ENCODE data around the gene TSACC.
"Not testable (repeated sequence)": the region's sequence is repeated elsewhere in the genome, so short reads cannot be mapped to it uniquely, and the experiment has no call there.

TSACC gene

GRCh38 chr1:156346035-156346434 lies 7.7 kb downstream of the TSACC start:
- H3K4me3 ChIP-seq (ENCODE audit: low read depth, low read length) = not testable (repeated sequence)

- H3K4me3 ChIP-seq (ENCODE audit: low read depth, low read length) = no peak overlapping the region
Measured at GRCh38 chr1:156346636-156347035, 8.3 kb downstream of the TSACC start.

GRCh38 chr1:156347331-156347730 lies 9.0 kb downstream of the TSACC start:
- no peak overlapping the region for H3K4me3 ChIP-seq (ENCODE audit: low read depth, low read length)

- not testable (repeated sequence) for H3K4me3 ChIP-seq (ENCODE audit: low read depth, low read length)
Measured at GRCh38 chr1:156352481-156352880, 14.2 kb downstream of the TSACC start.

- no peak overlapping the region for H3K4me3 ChIP-seq (ENCODE audit: low read depth, low read length)
Measured at GRCh38 chr1:156356262-156356874, 18.0 kb downstream of the TSACC start.

- H3K4me3 ChIP-seq (ENCODE audit: low read depth, low read length) = peak overlapping the region; percentile 14
Measured at GRCh38 chr1:156356875-156357534, 18.7 kb downstream of the TSACC start.

GRCh38 chr1:156357977-156358376 lies 19.7 kb downstream of the TSACC start:
- no peak overlapping the region for H3K4me3 ChIP-seq (ENCODE audit: low read depth, low read length)

GRCh38 chr1:156358641-156359040 lies 20.3 kb downstream of the TSACC start:
- H3K4me3 ChIP-seq (ENCODE audit: low read depth, low read length) = no peak overlapping the region

- H3K4me3 ChIP-seq (ENCODE audit: low read depth, low read length) = no peak overlapping the region
Measured at GRCh38 chr1:156359249-156359648, 20.9 kb downstream of the TSACC start.

GRCh38 chr1:156359973-156360372 lies 21.6 kb downstream of the TSACC start:
- no peak overlapping the region for H3K4me3 ChIP-seq (ENCODE audit: low read depth, low read length)

GRCh38 chr1:156360534-156360933 lies 22.2 kb downstream of the TSACC start:
- H3K4me3 ChIP-seq (ENCODE audit: low read depth, low read length) = no peak overlapping the region

GRCh38 chr1:156365754-156366153 lies 27.4 kb downstream of the TSACC start:
- no peak overlapping the region for H3K4me3 ChIP-seq (ENCODE audit: low read depth, low read length)

- H3K4me3 ChIP-seq (ENCODE audit: low read depth, low read length) = no peak overlapping the region
Measured at GRCh38 chr1:156366378-156367166, 28.2 kb downstream of the TSACC start.

GRCh38 chr1:156367383-156368156 lies 29.2 kb downstream of the TSACC start:
- no peak overlapping the region for H3K4me3 ChIP-seq (ENCODE audit: low read depth, low read length)

- no peak overlapping the region for H3K4me3 ChIP-seq (ENCODE audit: low read depth, low read length)
Measured at GRCh38 chr1:156368157-156368658, 29.9 kb downstream of the TSACC start.

- H3K4me3 ChIP-seq (ENCODE audit: low read depth, low read length) = peak within 1 kb of the TSS; percentile 52
Measured at GRCh38 chr1:156368889-156369684, 30.8 kb downstream of the TSACC start, which contains the start of gene RHBG. Gene RHBG (plus strand): TSS chr1:156369211. CDS start chr1:156369250, 39 bp downstream.

- H3K4me3 ChIP-seq (ENCODE audit: low read depth, low read length) = peak overlapping the region; percentile 52
Measured at GRCh38 chr1:156369685-156370286, 31.5 kb downstream of the TSACC start.

GRCh38 chr1:156371553-156372264 lies 33.4 kb downstream of the TSACC start:
- no peak overlapping the region for H3K4me3 ChIP-seq (ENCODE audit: low read depth, low read length)

GRCh38 chr1:156372265-156372586 lies 33.9 kb downstream of the TSACC start:
- no peak overlapping the region for H3K4me3 ChIP-seq (ENCODE audit: low read depth, low read length)
